Type B pancreatic cell (in vitro differentiated cells): ENCODE measurements around the gene FBXO31. TPM values are rescaled to one million over a fixed set of nuclear protein-coding genes. Genes with fewer than 3 reads are reported as not detected.

ENCODE experiments used
- DNase-seq: peaks from one replicate; pipeline ENCODE4 v3.0.0; 2021; ENCODE audit warnings: mixed read lengths; ENCODE audit not compliant: unreplicated experiment; ENCODE audit errors: extremely low spot score
- H3K27ac Mint-ChIP-seq: 2 replicates; pipeline ENCODE4 v1.8.0; 2021; ENCODE audit warnings: mild to moderate bottlenecking, mixed read lengths
- H3K27me3 Mint-ChIP-seq: 2 replicates; pipeline ENCODE4 v1.8.0; 2021; ENCODE audit warnings: mixed read lengths
- H3K36me3 Mint-ChIP-seq: 2 replicates; pipeline ENCODE4 v1.8.0; 2021; ENCODE audit warnings: mixed read lengths
- H3K4me1 Mint-ChIP-seq: one replicate; pipeline ENCODE4 v1.8.0; 2021; ENCODE audit warnings: mixed read lengths; ENCODE audit not compliant: unreplicated experiment
- H3K4me3 Mint-ChIP-seq: 2 replicates; pipeline ENCODE4 v1.8.0; 2021; ENCODE audit warnings: mild to moderate bottlenecking, mixed read lengths
- H3K9me3 Mint-ChIP-seq: 2 replicates; pipeline ENCODE4 v1.8.0; 2021; ENCODE audit warnings: mixed read lengths
- total RNA-seq: library from RNA; stranded (reverse); gene quantifications from 2 replicates; pipeline ENCODE4 v1.2.1, GENCODE V29; 2021; ENCODE audit warnings: low replicate concordance
- TF ChIP-seq, protein P1 (sequence below): fragments of 200-600 bp; sonication (generic); conservative IDR thresholded peaks from 2 replicates; pipeline ENCODE4 v1.5.0; 2021; ENCODE audit warnings: antibody characterized with exemption, mild to moderate bottlenecking

Gene FBXO31
- total RNA-seq, 1 donor from 2014 or later = 35.1 TPM

GRCh38 chr16:87424266-87424665 is 40.7 kb upstream of the FBXO31 start:
- H3K27me3 Mint-ChIP-seq = no peaks in the 10 kb centered on the region
- H3K4me3 Mint-ChIP-seq = no peak overlapping the region
- no peak overlapping the region for H3K27ac Mint-ChIP-seq
- TF ChIP-seq, protein P1, sequence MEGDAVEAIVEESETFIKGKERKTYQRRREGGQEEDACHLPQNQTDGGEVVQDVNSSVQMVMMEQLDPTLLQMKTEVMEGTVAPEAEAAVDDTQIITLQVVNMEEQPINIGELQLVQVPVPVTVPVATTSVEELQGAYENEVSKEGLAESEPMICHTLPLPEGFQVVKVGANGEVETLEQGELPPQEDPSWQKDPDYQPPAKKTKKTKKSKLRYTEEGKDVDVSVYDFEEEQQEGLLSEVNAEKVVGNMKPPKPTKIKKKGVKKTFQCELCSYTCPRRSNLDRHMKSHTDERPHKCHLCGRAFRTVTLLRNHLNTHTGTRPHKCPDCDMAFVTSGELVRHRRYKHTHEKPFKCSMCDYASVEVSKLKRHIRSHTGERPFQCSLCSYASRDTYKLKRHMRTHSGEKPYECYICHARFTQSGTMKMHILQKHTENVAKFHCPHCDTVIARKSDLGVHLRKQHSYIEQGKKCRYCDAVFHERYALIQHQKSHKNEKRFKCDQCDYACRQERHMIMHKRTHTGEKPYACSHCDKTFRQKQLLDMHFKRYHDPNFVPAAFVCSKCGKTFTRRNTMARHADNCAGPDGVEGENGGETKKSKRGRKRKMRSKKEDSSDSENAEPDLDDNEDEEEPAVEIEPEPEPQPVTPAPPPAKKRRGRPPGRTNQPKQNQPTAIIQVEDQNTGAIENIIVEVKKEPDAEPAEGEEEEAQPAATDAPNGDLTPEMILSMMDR = no peak
- H3K36me3 Mint-ChIP-seq = peaks cover 16% of the 10 kb centered on the region
- no peak for DNase-seq
- no peaks in the 10 kb centered on the region for H3K9me3 Mint-ChIP-seq
- H3K4me1 Mint-ChIP-seq = peaks cover 21% of the 10 kb centered on the region

DNA sequence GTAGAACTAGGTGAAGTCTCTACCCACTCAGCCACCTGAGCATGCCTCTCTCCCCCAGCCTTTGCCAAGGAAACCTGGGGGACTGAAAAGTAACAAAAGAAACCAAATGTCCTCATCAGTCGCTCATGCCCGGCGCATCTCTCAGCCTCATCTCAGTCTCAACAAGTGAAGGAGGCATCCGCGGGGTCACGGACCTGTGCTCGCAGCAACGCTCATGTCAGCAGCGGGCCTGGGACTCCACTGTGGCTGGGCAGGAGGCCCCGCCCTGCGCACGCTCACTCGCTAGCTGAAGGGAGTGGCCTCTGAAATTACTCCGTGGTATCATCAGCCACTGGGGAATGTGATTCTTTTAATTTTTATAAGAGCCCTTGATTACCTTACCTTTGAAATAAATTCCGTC is 39.9 kb upstream of the FBXO31 start:
- no peaks in the 10 kb centered on the region for H3K27me3 Mint-ChIP-seq
- no peak for DNase-seq
- H3K27ac Mint-ChIP-seq = no peak overlapping the region
- no peak overlapping the region for H3K4me3 Mint-ChIP-seq
- TF ChIP-seq, protein P1 = no peak
- peaks cover 21% of the 10 kb centered on the region for H3K4me1 Mint-ChIP-seq
- H3K36me3 Mint-ChIP-seq = peaks cover 16% of the 10 kb centered on the region
- H3K9me3 Mint-ChIP-seq = no peaks in the 10 kb centered on the region

DNA sequence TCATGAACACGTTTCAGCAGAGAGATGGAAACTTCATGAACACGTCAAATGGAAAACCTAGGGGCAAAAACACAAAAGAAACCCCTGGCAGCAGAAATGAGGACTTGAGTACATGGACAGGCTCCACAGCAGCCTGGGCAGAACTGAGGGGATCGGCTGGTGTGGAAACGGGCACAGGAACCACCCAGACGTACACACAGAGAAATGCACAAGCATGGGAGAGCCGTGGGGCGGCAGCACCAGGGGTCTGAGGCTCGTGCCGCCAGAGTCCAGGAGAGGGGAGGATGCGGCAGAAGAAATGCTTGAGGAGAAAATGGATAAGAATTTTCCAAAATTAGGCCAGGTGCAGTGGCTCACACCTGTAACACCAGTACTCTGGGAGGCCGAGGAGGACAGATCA is 38.5 kb upstream of the FBXO31 start:
- no peaks in the 10 kb centered on the region for H3K9me3 Mint-ChIP-seq
- H3K4me1 Mint-ChIP-seq = peaks cover 21% of the 10 kb centered on the region
- H3K4me3 Mint-ChIP-seq = no peak overlapping the region
- no peak for DNase-seq
- no peak overlapping the region for H3K27ac Mint-ChIP-seq
- H3K36me3 Mint-ChIP-seq = peaks cover 16% of the 10 kb centered on the region
- TF ChIP-seq, protein P1 = no peak
- H3K27me3 Mint-ChIP-seq = no peaks in the 10 kb centered on the region

- Mint-ChIP-seq H3K27me3 (no peaks in the 10 kb centered on the region), H3K9me3 (no peaks in the 10 kb centered on the region), H3K36me3 (peaks cover 16% of the 10 kb centered on the region), H3K4me3 (no peak overlapping the region), H3K4me1 (peaks cover 15% of the 10 kb centered on the region), H3K27ac (no peak overlapping the region)
- TF ChIP-seq, protein P1 = no peak
- no peak for DNase-seq
Observed at GRCh38 chr16:87421003-87421912, 37.7 kb upstream of the FBXO31 start.

GRCh38 chr16:87420026-87421002 is 36.7 kb upstream of the FBXO31 start:
- no peaks in the 10 kb centered on the region for H3K9me3 Mint-ChIP-seq
- DNase-seq = no peak
- peaks cover 9% of the 10 kb centered on the region for H3K4me1 Mint-ChIP-seq
- no peak overlapping the region for H3K4me3 Mint-ChIP-seq
- no peak overlapping the region for H3K27ac Mint-ChIP-seq
- H3K36me3 Mint-ChIP-seq = peaks cover 16% of the 10 kb centered on the region
- TF ChIP-seq, protein P1 = no peak
- H3K27me3 Mint-ChIP-seq = no peaks in the 10 kb centered on the region
